ENCODE data around the gene PDE6B. TPM values are rescaled to one million over a fixed set of nuclear protein-coding genes. Genes with fewer than 3 reads are reported as not detected.
A peak's percentile ranks its signal among the peaks of the same experiment; 100 is the strongest.

PDE6B gene
- total and polyA plus RNA-seq, 8 donors, result 1.1 to 12.3 (median 1.7) TPM; not detected in 4

DNA sequence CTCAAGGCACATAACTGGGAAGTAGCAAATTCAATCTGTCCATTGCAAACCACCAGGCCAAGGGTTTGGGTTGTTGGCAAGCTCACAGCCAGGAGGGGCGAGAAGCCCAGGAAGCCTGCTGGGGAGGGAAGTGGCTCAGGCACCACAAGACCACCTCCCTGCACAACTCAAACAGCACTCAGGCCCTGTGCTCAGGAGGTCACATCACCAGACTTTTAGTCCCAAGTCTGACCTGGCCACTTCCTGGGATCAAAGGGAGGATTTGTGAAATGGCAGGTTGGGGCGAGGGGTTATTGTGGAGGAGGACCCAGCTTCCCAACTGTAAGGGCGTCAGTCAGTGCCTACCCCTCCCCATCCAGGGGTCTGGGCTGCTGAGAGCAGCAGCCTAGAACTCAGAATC lies 46.4 kb downstream of the PDE6B start:
- Histone ChIP-seq H3K4me3 (no peak overlapping the region), H3K27ac (no peak overlapping the region), H3K9me3 (no peaks in the 10 kb centered on the region), H3K4me1 (peaks cover 17 to 33% (median 33%) of the 10 kb centered on the region in 4 donors), H3K27me3 (no peaks in the 10 kb centered on the region), H3K36me3 (peaks cover 15 to 31% (median 28%) of the 10 kb centered on the region in 4 donors)
- WGBS, 5 donors, result 86 to 98% (median 95%) methylated on average over 3 of the region's 3 CpGs
- intact Hi-C loops (cut with DNase I; ENCODE audit: low total_unique reads), result no loop called here
- TF ChIP-seq POLR2AphosphoS5 (IDR thresholded peaks at IDR 0.05) (no peak), POLR2A (IDR thresholded peaks at IDR 0.05) (no peak), EP300 (IDR thresholded peaks at IDR 0.05) (no peak)
- TF ChIP-seq, protein P1, sequence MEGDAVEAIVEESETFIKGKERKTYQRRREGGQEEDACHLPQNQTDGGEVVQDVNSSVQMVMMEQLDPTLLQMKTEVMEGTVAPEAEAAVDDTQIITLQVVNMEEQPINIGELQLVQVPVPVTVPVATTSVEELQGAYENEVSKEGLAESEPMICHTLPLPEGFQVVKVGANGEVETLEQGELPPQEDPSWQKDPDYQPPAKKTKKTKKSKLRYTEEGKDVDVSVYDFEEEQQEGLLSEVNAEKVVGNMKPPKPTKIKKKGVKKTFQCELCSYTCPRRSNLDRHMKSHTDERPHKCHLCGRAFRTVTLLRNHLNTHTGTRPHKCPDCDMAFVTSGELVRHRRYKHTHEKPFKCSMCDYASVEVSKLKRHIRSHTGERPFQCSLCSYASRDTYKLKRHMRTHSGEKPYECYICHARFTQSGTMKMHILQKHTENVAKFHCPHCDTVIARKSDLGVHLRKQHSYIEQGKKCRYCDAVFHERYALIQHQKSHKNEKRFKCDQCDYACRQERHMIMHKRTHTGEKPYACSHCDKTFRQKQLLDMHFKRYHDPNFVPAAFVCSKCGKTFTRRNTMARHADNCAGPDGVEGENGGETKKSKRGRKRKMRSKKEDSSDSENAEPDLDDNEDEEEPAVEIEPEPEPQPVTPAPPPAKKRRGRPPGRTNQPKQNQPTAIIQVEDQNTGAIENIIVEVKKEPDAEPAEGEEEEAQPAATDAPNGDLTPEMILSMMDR (IDR thresholded peaks at IDR 0.05), result no peak
- no peak for DNase-seq

- peak overlapping the region; percentile 81 to 96 (median 88) for H3K4me3 ChIP-seq
- peak; percentile 53 to 73 for DNase-seq
- 4 to 13% (median 9%) methylated on average over 23 to 55 of the region's 55 CpGs for WGBS, 5 donors
- peak overlapping the region; percentile 53 to 99 (median 97) for H3K27ac ChIP-seq
- no peaks in the 10 kb centered on the region for H3K9me3 ChIP-seq
- TF ChIP-seq, protein P1 (IDR thresholded peaks at IDR 0.05), result no peak
- TF ChIP-seq POLR2AphosphoS5 (IDR thresholded peaks at IDR 0.05) (no peak), POLR2A (IDR thresholded peaks at IDR 0.05) (no peak), EP300 (IDR thresholded peaks at IDR 0.05) (no peak)
- H3K4me1 ChIP-seq, result peaks cover 17 to 49% (median 47%) of the 10 kb centered on the region in 4 donors
- intact Hi-C loops (cut with DNase I; ENCODE audit: low total_unique reads), result no loop called here
- H3K36me3 ChIP-seq, result peaks cover 15 to 31% (median 28%) of the 10 kb centered on the region in 4 donors
- H3K27me3 ChIP-seq, result peaks cover 0 to 1% (median 0%) of the 10 kb centered on the region in 3 donors
These were observed 48.1 kb downstream of the PDE6B start for GRCh38 chr4:673349-674091.

DNA sequence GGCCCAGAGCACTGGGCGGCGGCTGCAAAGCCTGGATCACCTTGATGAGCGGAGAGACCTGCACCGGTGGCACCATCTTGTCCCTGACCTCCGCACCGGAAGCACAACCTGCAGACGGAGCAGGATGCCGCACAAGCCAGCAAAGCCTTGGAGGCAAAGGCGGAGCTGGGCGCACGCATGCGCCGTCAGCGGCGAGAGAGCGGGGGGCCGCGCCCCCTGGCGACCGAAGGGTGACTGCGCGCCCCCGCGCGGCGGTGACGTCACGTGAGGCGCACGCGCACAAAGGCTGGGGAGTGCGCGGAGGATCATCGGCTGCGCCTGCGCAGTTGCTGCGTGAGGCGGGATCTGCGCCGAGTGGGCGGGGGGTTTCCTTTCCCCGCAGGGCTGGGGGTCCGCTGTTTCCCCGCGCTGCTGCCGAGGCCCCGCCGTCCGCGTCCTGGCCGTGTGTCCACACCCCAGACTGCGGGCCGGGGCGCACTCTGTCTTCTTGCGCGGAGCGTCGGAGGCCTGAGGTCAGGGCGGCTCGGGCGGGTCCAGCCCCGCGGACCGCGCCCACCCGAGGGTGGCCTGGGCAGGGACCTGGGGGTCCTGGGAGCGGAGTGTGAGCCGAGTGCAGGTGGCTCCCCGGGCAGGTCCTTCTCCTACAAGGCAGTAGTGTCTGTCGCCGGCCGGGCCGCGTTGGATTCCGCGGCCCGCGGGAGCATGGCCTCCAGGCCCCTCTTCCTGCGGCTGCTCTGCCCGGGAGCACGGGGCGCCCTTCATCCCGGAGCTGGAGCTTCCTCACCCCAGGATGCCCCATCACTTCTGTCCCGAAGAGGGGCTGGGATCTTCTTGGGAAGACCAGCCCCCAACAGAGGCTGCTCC lies 49.0 kb downstream of the PDE6B start, which contains the start of the genes ATP5ME and MYL5:
Gene ATP5ME (minus strand): TSS at position 105 of the 864 bp plus-strand sequence. CDS start 29 bp downstream, at position 76.
Gene MYL5 (plus strand): TSS at position 371 of the 864 bp plus-strand sequence. CDS start 3,485 bp downstream, outside the sequence.
- H3K27ac ChIP-seq, result peak within 1 kb of the TSS; percentile 93 to 99 (median 97)
- TF ChIP-seq POLR2AphosphoS5 (IDR thresholded peaks at IDR 0.05), result peak; percentile 88 to 99 (median 95)
- TF ChIP-seq, protein P1 (IDR thresholded peaks at IDR 0.05), result peak in 6 of 7 experiments; percentile 79 to 99 (median 90)
- TF ChIP-seq EP300 (IDR thresholded peaks at IDR 0.05), result no peak
- intact Hi-C loops (cut with DNase I; ENCODE audit: low total_unique reads), result no loop called here
- 0 to 1% (median 0%) methylated on average over 7 to 83 of the region's 84 CpGs for whole genome bisulfite sequencing, 5 donors
- H3K4me1 ChIP-seq, result peaks cover 17 to 53% (median 48%) of the 10 kb centered on the region in 4 donors
- peaks cover 15 to 31% (median 28%) of the 10 kb centered on the region in 4 donors for H3K36me3 ChIP-seq
- no peaks in the 10 kb centered on the region for H3K9me3 ChIP-seq
- peak within 1 kb of the TSS; percentile 81 to 96 (median 88) for H3K4me3 ChIP-seq
- peak; percentile 98 to 99 for DNase-seq
- H3K27me3 ChIP-seq, result peaks cover 0 to 10% (median 0%) of the 10 kb centered on the region in 3 donors
